Chondrocyte (in vitro differentiated cells): ENCODE results near the gene FAM20A. TPM values are rescaled to one million over a fixed set of nuclear protein-coding genes. Genes with fewer than 3 reads are reported as not detected.
"Not testable (repeated sequence)": the region's sequence is repeated elsewhere in the genome, so short reads cannot be mapped to it uniquely, and the experiment has no call there.

Experiments used
- DNase-seq: peaks from one replicate; pipeline ENCODE4 v3.0.0; 2021; ENCODE audit warnings: mixed read lengths, low spot score
- H3K27ac Mint-ChIP-seq: one replicate; pipeline ENCODE4 v1.8.0; 2021; ENCODE audit warnings: mild to moderate bottlenecking, moderate library complexity, mixed read lengths; ENCODE audit not compliant: unreplicated experiment
- H3K27me3 Mint-ChIP-seq: 2 replicates; pipeline ENCODE4 v1.8.0; 2021; ENCODE audit warnings: low read depth, mixed read lengths
- H3K36me3 Mint-ChIP-seq: 2 replicates; pipeline ENCODE4 v1.8.0; 2021; ENCODE audit warnings: low read depth, mixed read lengths
- H3K4me1 Mint-ChIP-seq: 2 replicates; pipeline ENCODE4 v1.8.0; 2021; ENCODE audit warnings: low read depth, mild to moderate bottlenecking, mixed read lengths
- H3K4me3 Mint-ChIP-seq: one replicate; pipeline ENCODE4 v1.8.0; 2021; ENCODE audit warnings: mild to moderate bottlenecking, moderate library complexity, mixed read lengths; ENCODE audit not compliant: unreplicated experiment
- H3K9me3 Mint-ChIP-seq: 2 replicates; pipeline ENCODE4 v1.8.0; 2021; ENCODE audit warnings: low read depth, mixed read lengths
- total RNA-seq: library from RNA; stranded (reverse); gene quantifications from 3 replicates; pipeline ENCODE4 v1.2.1, GENCODE V29; 2021
- TF ChIP-seq, protein P1 (sequence below): fragments of 200-600 bp; sonication (generic); IDR thresholded peaks from 2 replicates; pipeline ENCODE4 v1.5.0; 2021; ENCODE audit warnings: antibody characterized with exemption, mild to moderate bottlenecking, moderate library complexity

Gene FAM20A
- total RNA-seq, 1 donor from 2014 or later: not detected

DNA sequence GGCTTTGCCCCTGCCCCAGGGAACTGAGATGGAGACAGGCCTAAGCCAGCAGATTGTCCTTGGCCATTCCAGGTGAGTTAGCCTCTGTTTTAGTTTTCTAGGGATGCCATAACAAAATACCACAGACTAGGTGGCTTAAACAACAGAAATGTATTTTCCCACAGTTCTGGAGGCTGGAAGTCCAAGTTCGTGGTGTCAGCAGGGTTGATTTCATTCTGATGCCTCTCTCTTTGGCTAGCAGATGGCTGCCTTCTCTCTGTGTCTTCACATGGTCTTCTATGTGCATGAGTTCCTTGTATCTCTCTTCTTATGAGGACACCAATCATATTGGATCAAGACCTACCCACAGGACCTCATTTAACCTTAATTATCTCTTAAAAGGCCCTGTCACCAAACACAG lies 12.8 kb downstream of the FAM20A start:
- no peaks in the 10 kb centered on the region for H3K36me3 Mint-ChIP-seq
- no peak for DNase-seq
- peaks cover 12% of the 10 kb centered on the region for H3K9me3 Mint-ChIP-seq
- H3K4me3 Mint-ChIP-seq: no peak overlapping the region
- peaks cover 10% of the 10 kb centered on the region for H3K27me3 Mint-ChIP-seq
- TF ChIP-seq, protein P1, sequence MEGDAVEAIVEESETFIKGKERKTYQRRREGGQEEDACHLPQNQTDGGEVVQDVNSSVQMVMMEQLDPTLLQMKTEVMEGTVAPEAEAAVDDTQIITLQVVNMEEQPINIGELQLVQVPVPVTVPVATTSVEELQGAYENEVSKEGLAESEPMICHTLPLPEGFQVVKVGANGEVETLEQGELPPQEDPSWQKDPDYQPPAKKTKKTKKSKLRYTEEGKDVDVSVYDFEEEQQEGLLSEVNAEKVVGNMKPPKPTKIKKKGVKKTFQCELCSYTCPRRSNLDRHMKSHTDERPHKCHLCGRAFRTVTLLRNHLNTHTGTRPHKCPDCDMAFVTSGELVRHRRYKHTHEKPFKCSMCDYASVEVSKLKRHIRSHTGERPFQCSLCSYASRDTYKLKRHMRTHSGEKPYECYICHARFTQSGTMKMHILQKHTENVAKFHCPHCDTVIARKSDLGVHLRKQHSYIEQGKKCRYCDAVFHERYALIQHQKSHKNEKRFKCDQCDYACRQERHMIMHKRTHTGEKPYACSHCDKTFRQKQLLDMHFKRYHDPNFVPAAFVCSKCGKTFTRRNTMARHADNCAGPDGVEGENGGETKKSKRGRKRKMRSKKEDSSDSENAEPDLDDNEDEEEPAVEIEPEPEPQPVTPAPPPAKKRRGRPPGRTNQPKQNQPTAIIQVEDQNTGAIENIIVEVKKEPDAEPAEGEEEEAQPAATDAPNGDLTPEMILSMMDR: no peak
- H3K27ac Mint-ChIP-seq: no peak overlapping the region
- H3K4me1 Mint-ChIP-seq: no peaks in the 10 kb centered on the region

DNA sequence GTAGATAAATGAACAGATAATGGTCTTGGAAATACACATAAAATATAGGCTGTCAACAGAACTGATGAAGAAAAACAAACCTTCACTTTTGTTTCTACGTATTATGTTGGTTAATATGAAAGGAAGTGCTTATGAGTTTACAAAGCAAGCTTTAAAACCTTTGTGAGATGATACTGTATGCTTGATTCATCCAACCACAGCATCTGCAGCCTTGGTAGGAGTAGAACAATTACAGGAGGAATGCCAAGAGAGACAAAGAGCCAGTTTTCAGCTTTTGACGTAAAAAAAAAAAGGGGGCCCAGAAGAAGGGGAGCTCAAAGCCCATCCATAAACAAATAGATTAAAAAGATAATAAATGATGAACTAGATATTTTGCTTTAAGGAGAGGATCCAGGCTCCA lies 13.3 kb downstream of the FAM20A start:
- TF ChIP-seq, protein P1: no peak
- H3K9me3 Mint-ChIP-seq: peaks cover 12% of the 10 kb centered on the region
- H3K27ac Mint-ChIP-seq: no peak overlapping the region
- no peaks in the 10 kb centered on the region for H3K36me3 Mint-ChIP-seq
- H3K4me3 Mint-ChIP-seq: no peak overlapping the region
- H3K27me3 Mint-ChIP-seq: peaks cover 10% of the 10 kb centered on the region
- DNase-seq: no peak
- H3K4me1 Mint-ChIP-seq: no peaks in the 10 kb centered on the region

DNA sequence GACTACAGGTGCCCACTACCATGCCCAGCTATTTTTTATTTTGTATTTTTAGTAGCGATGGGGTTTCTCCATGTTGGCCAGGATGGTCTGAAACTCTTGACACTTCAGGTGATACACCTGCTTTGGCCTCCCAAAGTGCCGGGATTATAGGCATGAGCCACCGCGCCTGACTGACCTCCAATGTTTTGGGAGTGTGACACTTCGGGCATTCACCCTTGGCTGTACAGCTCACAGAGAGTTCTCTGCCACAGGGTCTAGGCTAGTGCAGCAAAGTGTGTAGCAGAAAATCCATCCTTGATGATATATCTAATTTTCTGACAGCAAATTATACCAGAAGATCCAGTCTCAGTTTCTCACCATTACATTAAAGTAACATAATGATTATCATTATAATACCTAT lies 14.1 kb downstream of the FAM20A start:
- H3K27ac Mint-ChIP-seq: no peak overlapping the region
- no peaks in the 10 kb centered on the region for H3K36me3 Mint-ChIP-seq
- no peak overlapping the region for H3K4me3 Mint-ChIP-seq
- H3K9me3 Mint-ChIP-seq: peaks cover 12% of the 10 kb centered on the region
- H3K27me3 Mint-ChIP-seq: peaks cover 4% of the 10 kb centered on the region
- TF ChIP-seq, protein P1: no peak
- no peak for DNase-seq
- no peaks in the 10 kb centered on the region for H3K4me1 Mint-ChIP-seq

DNA sequence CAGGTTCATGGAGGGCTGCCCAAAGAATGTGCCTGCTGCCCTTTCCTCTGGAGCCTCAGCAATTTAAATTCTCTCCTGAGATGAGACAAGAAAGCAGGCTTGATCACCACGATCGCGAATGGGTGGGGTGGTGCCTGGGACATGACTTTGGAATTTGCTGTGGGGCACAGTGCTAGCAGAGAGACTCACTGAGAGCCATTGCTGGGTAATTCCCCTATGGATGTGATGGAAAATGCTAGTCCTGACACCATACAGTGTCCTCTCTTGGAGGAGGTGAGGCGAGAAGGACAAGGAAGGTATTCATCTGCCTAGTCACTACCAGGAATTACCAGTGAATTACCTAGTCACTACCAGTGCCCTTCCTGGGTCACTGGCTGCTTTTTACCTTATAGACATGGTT lies 15.5 kb downstream of the FAM20A start:
- Mint-ChIP-seq H3K4me1 (no peaks in the 10 kb centered on the region), H3K9me3 (peaks cover 12% of the 10 kb centered on the region), H3K4me3 (no peak overlapping the region), H3K27ac (no peak overlapping the region), H3K27me3 (no peaks in the 10 kb centered on the region), H3K36me3 (no peaks in the 10 kb centered on the region)
- TF ChIP-seq, protein P1: no peak
- no peak for DNase-seq

DNA sequence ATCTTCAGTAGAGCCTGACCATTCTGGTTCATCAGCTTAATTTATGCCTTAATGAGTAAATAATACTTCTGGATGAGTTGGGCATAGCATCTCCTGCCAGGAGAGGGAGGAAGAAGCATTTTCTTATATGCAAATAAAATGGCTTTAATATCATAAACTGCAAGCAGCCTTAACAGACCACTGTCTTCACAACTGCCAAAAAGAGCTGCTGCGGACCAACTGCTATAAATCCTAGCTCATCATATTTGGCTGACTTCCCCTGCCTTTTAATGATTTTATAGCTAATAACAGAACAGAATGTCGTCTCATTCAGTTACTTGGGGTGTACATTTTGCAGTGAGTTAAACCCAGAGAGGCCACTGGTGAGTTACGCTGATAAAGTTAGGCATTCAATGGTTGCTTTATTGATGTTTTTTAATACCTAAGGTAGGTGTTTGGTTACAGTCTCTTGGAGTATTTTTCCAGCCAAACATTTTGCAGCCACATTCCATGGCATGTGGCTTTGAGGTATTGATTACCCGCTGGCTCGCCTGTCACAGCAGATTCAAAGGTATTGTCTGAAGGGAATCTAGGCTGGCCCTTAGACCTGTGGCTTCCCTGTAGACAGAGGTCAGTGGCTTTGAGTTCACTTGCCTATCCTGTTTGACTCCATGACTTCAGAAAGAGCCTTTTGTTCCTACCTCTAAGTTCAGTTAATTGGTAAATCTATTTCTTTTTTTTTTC lies 16.4 kb downstream of the FAM20A start:
- Mint-ChIP-seq H3K27me3 (no peaks in the 10 kb centered on the region), H3K36me3 (no peaks in the 10 kb centered on the region), H3K4me1 (no peaks in the 10 kb centered on the region), H3K9me3 (peaks cover 12% of the 10 kb centered on the region), H3K27ac (no peak overlapping the region), H3K4me3 (no peak overlapping the region)
- TF ChIP-seq, protein P1: no peak
- DNase-seq: no peak

DNA sequence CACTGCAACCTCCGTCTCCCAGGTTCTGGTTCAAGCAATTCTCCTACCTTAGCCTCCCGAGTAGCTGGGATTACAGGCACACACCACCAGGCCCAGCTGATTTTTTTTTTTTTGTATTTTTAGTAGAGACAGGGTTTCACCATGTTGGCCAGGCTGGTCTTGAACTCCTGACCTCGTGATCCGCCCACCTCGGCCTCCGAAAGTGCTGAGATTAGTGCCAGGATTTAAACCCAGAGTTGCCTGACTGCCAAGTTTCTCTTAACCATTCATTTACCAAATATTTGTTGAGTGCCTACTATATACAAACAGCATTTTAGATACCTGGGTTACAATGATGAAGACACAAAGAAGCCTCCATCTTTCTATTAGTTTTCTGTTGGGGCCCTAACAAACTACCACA lies 18.3 kb downstream of the FAM20A start:
- H3K4me1 Mint-ChIP-seq, H3K4me3 Mint-ChIP-seq, H3K27ac Mint-ChIP-seq, H3K27me3 Mint-ChIP-seq, DNase-seq, H3K36me3 Mint-ChIP-seq, H3K9me3 Mint-ChIP-seq: not testable (repeated sequence)
